NCI-H446 (cell line): ENCODE data around the gene TBC1D3G.
"Not testable (repeated sequence)": the region's sequence is repeated elsewhere in the genome, so short reads cannot be mapped to it uniquely, and the experiment has no call there.

Source experiments
- DNase-seq, 2 experiments: peaks; one replicate each; lab custom pipeline; 2025; lab: John Stamatoyannopoulos, UW

Gene TBC1D3G

DNA sequence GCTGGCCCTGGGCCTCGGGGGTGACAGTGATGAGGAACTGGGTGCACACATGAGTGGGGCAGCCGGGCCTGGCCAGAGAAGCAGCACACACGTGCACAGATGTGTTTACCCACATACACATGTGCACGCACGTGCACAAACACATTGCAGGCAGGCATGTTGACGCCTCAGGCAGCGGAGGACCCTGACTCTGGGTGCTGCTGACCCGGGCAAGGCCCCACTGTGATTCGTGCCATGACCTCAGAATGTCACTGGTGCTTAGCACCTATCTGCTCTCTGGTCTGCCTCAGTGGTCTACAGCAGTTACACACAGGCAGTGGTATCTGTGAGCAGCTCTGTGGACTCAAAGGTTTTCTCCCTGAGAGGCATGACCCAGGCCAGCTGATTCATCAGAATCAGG lies at the start of gene TBC1D3G:
TBC1D3G (plus strand) TSS at position 301 of the 400 bp plus-strand sequence. CDS start 1,528 bp downstream, outside the sequence.
- not testable (repeated sequence) for DNase-seq

DNA sequence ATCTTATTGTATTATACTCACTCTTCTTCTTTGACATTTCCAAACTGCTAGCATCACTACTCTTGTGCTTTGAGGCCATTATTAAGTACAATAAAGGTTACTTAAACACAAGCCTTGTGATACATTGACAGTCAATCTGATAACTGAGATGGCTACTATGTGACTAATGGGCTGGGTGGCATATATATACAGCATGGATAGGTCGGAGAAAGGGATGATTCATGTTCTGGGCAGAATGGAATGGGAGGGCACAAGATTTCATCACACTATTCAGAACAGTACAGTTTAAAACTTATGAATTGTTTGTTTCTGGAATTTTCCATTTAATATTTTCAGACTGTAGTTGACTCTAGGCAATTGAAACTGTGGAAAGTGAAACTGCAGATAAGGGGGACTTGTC lies 40.4 kb upstream of the TBC1D3G start:
- DNase-seq: not testable (repeated sequence)

DNA sequence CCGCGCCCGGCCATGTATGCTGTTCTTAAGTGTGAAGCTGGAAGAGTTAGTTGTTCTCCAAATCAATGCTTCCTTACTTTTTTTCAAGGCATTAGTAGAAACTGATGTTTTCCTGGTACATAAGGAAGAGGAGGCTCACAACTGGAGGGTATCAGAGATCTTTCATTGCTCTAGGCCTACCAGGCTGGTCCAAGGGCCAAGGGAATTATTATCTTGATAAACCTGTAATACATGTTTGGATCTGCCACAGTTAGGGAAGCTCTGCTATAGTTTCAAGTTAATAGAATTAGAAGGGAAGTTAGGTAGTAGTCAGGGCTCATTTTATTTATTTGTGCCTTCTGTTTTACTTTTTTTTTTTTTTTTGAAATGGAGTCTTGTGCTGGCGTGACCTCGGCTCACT lies 39.5 kb upstream of the TBC1D3G start:
- DNase-seq: not testable (repeated sequence)

GRCh38 chr17:36289965-36290612 lies 33.6 kb upstream of the TBC1D3G start:
- not testable (repeated sequence) for DNase-seq

DNA sequence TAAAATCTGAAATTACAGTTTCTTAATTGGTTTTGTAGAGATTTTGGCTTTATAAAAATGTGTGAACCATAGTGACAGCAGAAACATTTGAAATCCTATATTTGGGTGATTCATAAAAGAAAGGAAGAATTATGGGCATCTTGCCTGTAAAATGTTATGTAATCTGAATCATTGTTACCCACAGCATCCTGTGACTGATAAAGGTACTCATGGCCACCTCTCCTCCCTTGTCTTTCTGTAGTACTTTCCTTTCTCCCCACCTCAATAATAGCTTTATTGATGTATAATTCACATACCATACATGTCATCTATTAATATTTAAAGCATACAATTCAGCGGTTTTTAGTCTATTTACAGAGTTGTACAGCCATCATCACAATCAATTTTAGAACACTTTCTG lies 28.5 kb upstream of the TBC1D3G start:
- not testable (repeated sequence) for DNase-seq

DNA sequence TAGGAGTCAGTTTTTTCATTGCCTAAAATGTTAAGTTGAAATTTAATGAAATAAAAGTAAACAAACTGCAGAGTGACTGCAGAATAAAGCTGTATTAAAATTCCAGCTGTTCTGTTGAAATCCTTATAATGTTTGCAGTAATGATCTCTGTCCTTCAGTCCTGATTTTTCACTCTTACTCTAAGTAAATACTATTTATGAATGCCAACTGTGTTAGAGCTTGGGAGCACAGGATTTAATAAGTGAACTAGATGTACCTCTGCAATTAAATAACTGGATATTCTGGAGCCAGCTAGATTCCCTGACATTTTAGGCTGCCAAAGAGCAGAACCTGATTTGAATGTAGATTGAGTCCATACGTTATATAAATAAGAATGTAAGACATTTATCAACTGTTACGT lies 7.9 kb upstream of the TBC1D3G start:
- not testable (repeated sequence) for DNase-seq

GRCh38 chr17:36362496-36362895 lies 38.8 kb downstream of the TBC1D3G start:
- not testable (repeated sequence) for DNase-seq

DNA sequence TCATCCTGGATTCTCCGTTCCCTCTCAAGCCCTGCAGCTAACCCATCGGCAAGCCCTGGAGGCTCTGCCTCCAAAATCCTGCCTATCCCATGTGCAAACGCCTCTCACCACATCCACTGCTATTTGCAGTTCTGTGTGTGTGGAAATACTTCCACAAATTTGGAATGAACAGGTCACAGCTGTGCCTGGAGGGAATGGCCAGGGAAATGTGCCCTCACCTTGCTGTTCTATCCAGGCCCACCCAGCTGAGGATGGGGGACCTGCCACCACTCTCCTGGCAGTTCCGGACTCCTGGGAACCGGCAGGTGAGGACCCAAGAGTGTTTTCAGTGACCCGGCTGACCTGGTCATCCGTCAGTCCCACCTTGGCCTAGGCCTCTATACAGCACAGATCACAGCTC lies 52.3 kb downstream of the TBC1D3G start:
- DNase-seq: not testable (repeated sequence)
